Subcutaneous adipose tissue (tissue), 4 donors: ENCODE data around the gene RFTN1. TPM values are rescaled to one million over a fixed set of nuclear protein-coding genes. Genes with fewer than 3 reads are reported as not detected.

ENCODE experiments used
- total RNA-seq, 4 donors: library from RNA; depleted of rRNA; stranded (reverse); fragments of >200 nt; gene quantifications; one replicate each; pipeline ENCODE4 v1.1.0, GENCODE V29; 2016
- TF ChIP-seq, protein P1 (sequence below): fragments of 450-650 bp; IDR thresholded peaks from one replicate; pipeline ENCODE4 v1.5.1; 2016; ENCODE audit warnings: low read depth, mild to moderate bottlenecking, control low read depth, antibody characterized with exemption, moderate library complexity

The RFTN1 gene
- total RNA-seq, 4 donors from 2014 or later = 58.1 to 116 (median 97.4) TPM

DNA sequence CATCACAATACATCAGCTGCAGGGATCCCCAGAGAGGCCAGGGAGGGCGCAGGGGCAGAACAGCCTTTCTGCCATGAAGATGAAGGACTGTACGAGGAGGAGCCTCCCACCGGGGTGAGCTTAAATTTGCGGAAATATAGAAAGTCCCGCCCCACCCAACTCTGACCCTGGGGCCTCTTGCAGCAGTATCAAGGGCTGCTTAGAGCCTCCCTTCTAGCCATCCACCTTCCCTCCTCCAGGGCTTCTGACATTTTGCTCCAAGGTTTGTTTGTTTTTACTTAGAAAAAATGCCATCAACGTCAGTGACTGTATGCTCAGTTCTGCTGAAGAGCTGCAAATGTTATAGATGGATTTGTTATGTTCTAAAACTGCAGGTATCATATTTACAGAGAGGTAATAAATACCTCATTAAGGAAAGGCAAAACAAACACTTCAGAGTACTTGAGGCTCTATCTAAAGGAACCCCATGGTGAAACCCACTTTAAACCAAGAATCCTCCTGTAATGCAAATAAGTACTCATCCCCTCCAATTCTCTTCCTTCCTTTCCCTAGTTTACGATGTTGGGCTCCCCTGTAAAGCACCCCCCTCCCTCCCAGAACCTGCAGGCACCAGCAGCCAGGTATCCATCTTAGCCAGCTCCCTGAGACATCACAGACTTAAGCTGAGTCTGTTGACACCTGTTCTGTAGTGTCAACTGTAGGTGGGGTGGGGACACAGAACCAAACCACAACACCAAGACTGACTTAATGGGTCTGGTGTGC, 30.5 kb downstream of the RFTN1 start:
- TF ChIP-seq, protein P1, sequence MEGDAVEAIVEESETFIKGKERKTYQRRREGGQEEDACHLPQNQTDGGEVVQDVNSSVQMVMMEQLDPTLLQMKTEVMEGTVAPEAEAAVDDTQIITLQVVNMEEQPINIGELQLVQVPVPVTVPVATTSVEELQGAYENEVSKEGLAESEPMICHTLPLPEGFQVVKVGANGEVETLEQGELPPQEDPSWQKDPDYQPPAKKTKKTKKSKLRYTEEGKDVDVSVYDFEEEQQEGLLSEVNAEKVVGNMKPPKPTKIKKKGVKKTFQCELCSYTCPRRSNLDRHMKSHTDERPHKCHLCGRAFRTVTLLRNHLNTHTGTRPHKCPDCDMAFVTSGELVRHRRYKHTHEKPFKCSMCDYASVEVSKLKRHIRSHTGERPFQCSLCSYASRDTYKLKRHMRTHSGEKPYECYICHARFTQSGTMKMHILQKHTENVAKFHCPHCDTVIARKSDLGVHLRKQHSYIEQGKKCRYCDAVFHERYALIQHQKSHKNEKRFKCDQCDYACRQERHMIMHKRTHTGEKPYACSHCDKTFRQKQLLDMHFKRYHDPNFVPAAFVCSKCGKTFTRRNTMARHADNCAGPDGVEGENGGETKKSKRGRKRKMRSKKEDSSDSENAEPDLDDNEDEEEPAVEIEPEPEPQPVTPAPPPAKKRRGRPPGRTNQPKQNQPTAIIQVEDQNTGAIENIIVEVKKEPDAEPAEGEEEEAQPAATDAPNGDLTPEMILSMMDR = no peak

GRCh38 chr3:16482194-16482769, 31.2 kb downstream of the RFTN1 start:
- TF ChIP-seq, protein P1 = no peak

DNA sequence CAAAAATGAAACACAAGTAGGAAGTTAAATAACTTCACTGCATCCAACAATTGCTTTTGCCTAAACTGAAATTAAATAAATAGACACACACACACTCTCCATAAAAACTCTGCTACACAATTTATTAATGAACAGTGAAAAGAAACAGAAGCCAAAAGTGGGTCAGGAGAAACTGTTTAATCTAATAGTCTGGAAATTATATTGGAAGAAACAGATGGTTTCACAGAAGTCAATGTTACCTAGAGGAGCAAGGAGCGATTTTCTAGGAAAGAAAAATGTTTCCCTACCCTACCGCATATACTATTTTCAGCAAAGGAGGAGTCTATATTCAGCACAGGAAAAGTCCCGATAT, 32.0 kb downstream of the RFTN1 start:
- TF ChIP-seq, protein P1 = no peak

DNA sequence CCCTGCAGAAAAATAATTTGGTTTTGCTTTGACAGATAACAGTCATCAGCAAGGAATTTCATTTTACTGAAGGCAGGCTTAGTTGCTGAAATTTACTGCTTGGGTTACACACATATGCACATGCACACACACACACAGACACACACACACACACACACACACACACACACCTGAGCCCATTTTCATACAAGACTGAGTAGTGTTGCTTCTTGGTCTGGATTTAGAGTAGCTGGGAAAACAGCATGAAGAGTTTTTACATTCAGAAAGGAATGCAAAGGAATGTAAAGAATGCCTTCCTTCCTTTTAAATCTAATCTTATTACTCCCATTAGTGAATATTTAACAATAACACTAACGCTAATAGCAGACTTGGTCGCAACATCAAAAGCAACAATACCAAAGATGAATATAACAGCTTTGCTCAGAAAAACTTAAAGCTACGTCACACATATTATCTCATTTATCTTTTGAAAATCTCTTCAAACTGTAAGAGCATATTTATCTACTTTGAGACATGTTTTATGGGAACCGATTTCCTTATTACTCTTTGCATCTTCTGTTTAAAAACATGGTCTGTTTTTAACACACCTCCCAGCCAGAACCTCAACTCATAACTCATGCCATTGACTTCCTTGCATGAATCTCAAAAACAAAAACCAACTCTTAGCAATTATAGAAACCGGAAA, 32.5 kb downstream of the RFTN1 start:
- TF ChIP-seq, protein P1 = no peak

DNA sequence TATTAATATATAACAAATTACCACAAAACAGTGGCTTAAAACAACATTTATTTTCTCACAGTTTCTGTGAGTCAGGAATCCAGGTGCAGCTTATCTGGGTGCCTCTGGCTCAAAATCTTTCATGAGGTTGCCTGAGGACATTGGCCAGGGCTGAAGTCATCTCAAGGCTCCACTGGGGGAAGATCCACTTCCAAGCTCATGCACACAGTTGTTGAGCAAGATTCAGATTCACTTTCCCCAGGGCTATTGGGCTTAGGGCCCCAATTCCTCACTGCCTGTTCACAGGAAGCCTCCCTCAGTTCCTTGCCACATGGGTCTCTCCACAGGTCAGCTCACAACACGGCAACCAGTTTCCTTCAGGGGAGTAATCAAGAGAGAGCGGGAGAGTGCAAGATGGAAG, 35.0 kb downstream of the RFTN1 start:
- TF ChIP-seq, protein P1 = no peak

DNA sequence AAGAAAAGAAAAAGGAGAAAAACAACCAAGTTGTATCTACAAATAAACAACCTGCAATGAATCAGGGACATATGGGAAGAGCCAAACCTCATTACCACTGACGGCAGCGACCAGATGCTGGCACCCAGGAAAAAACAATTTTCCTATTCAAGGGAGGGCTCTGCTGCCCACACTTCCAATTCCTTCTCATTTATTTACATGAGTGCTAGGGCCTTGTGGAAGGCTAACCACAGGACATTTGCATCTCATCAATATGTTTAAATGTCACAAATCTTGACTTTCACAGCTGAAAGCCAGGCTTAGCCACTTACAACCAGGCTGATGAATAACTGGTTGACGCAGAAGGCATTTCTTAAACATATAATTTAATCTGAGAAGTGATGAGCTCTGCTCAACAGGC, 36.0 kb downstream of the RFTN1 start:
- TF ChIP-seq, protein P1 = no peak

DNA sequence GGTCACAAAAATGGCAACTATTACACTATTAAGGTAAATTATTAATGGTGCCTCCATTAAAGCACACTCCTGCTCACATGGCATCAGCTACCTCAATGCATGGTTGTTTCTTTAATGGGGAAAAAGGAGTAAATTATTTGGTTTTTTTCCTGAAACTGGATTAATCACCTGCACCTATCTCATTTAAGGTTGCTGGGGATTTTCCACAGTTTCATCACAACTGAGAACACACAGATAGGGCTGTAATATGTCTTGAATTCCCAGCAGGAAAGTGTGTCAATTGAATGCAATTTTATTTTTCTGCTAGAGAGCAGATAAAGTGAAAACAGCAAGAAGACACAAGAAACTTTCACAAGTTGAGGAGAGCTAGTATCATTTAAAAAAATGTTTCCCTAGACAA, 36.4 kb downstream of the RFTN1 start:
- TF ChIP-seq, protein P1 = no peak
